Heart right ventricle (tissue), 16 donors: Measurements from ENCODE around the gene ZNF101. TPM values are rescaled to one million over a fixed set of nuclear protein-coding genes. Genes with fewer than 3 reads are reported as not detected.
"Not testable (repeated sequence)": the region's sequence is repeated elsewhere in the genome, so short reads cannot be mapped to it uniquely, and the experiment has no call there.

Source experiments
- ATAC-seq, 8 donors: fragments of 200-7000 bp; cut with Tn5 transposase; one replicate each; pipeline ENCODE4 v1.9.1; 2020; ENCODE audit warnings: mild to moderate bottlenecking in 8 of 8, moderate library complexity in 8 of 8, moderate number of reproducible peaks in 1 of 8
- DNase-seq, 2 donors: peaks; one replicate each; pipeline ENCODE4 v3.0.0-alpha.2; 2020
- H3K27ac ChIP-seq, 10 donors: fragments of 200-600 bp; sonication (generic) in 2 of 10; one replicate each; pipeline versions ENCODE4 v1.5.0 to v1.8.0; 2020 to 2022; ENCODE audit warnings: mild to moderate bottlenecking in 3 of 10
- H3K27me3 ChIP-seq, 7 donors: fragments of 200-600 bp; one replicate each; pipeline ENCODE4 v1.8.0; 2021 to 2022; ENCODE audit warnings: mild to moderate bottlenecking in 2 of 7
- H3K36me3 ChIP-seq, 9 donors: fragments of 200-600 bp; sonication (generic) in 1 of 9; one replicate each; pipeline versions ENCODE4 v1.5.0 to v1.8.0; 2020 to 2022; ENCODE audit warnings: mild to moderate bottlenecking in 2 of 9
- H3K4me1 ChIP-seq, 9 donors: fragments of 200-600 bp; sonication (generic) in 1 of 9; one replicate each; pipeline versions ENCODE4 v1.5.0 to v1.8.0; 2020 to 2022; ENCODE audit warnings: mild to moderate bottlenecking in 4 of 9
- H3K4me3 ChIP-seq, 10 donors: fragments of 200-600 bp; sonication (generic) in 2 of 10; one replicate each; pipeline versions ENCODE4 v1.5.0 to v1.8.0; 2020 to 2022; ENCODE audit warnings: mild to moderate bottlenecking in 7 of 10, moderate library complexity in 2 of 10
- H3K9me3 ChIP-seq, 11 donors: fragments of 200-600 bp in 10 of 11; sonication (generic) in 2 of 11; one replicate each; pipeline versions ENCODE4 v1.5.0 to v1.8.0; 2013 to 2022; ENCODE audit warnings: mild to moderate bottlenecking in 2 of 11, control low read depth in 1 of 11, moderate library complexity in 1 of 11
- CTCF ChIP-seq, 9 donors: fragments of 200-600 bp; sonication (generic) in 2 of 9; IDR thresholded peaks; one replicate each; pipeline versions ENCODE4 v1.5.0 to v1.8.0; 2021 to 2022; ENCODE audit warnings: antibody characterized with exemption in 9 of 9, mild to moderate bottlenecking in 5 of 9, moderate library complexity in 1 of 9
- WGBS, 2 donors: extraction: QIAGEN DNeasy Blood & Tissue Kit; methylation state at CpG; one replicate each; pipeline ENCODE4 v1.1.7; 2013; ENCODE audit warnings: inconsistent platforms in 1 of 2; 5-methylcytosine and 5-hydroxymethylcytosine counted together
- intact Hi-C, 10 donors: fragments of 100-400 bp; cut with DNase I; formaldehyde crosslinking; loops; one replicate each; pipeline versions ENCODE4 v1.11.1 to v1.14.2; 2022
- polyA plus RNA-seq, 2 donors: library from polyadenylated mRNA; stranded (reverse); fragments of 200-250 nt; gene quantifications; one replicate each; pipeline ENCODE4 v1.2.3, GENCODE V29; 2013
- total RNA-seq, 10 donors: library from RNA; stranded (reverse); fragmentation: NEBNext Ultra II Directional in 3 of 10; extraction: Animal tissue kit (Norgen Biotek cat#: 25700) in 3 of 10; gene quantifications; one replicate each; pipeline versions ENCODE4 v1.2.1 to v1.2.4, GENCODE V29; 2021 to 2023
- donor health status: Arrhythmogenic right ventricular cardiomyopathy.
- donor health status: ischemic (EF 13 %, LVEDD 7.1; RV severe dilation, severe dysfunction).
- donor health status: healthy with polysubstance abuse.
- donor health status: DM: no; HTN: yes; CAD: no.
- donor health status: DM: no; HTN: no; CAD: no.
- donor health status: ischemic (EF 25% LVEDD 6.9; RV normal size, moderate dysfunction).
- donor health status: ischemic (EF 25% LVEDD 5.7; RV mildly dilated, moderate dysfunction).
- donor health status: healthy.
- donor health status: DM: yes; HTN: yes; CAD: no.
- donor health status: Ischemic cardiomyopathy.
- donor health status: ischemic (EF 35%, LVEDD 5.7; RV mildly dilated, moderate dysfunction).
- donor health status: nonischemic (EF 11% LVEDD 7.7; RV severe dilation, severe dysfunction).
- donor health status: DM: yes; HTN: yes; CAD: no.
- donor health status: PGD.
- donor health status: ischemic (EF 29% LVEDD 5.4; RV normal size, mild dysfunction).
- donor health status: nonischemic (EF 23%, LVEDD 6.1; RV moderate dilation, normal function).

ZNF101 gene
- total and polyA plus RNA-seq, 12 donors, result 2.5 to 6.9 (median 3.8) TPM

- Histone ChIP-seq H3K4me1 (no peaks in the 10 kb centered on the region), H3K4me3 (no peak overlapping the region), H3K36me3 (peaks cover 0 to 16% (median 0%) of the 10 kb centered on the region in 9 donors), H3K27me3 (no peaks in the 10 kb centered on the region), H3K9me3 (peaks cover 0 to 81% (median 3%) of the 10 kb centered on the region in 11 donors), H3K27ac (no peak overlapping the region)
- no peak for TF ChIP-seq CTCF (IDR thresholded peaks at IDR 0.05)
- no peak for DNase-seq
- WGBS, 2 donors, result 95 to 99% methylated on average over 6 of the region's 6 CpGs
- no peak for ATAC-seq
- intact Hi-C loops, result no loop called here
Measured at GRCh38 chr19:19686580-19686979, 17.9 kb downstream of the ZNF101 start.

- 95 to 97% methylated on average over 3 of the region's 3 CpGs for WGBS, 2 donors
- ATAC-seq (no peak), DNase-seq (no peak)
- Histone ChIP-seq H3K4me3 (no peak overlapping the region), H3K9me3 (peaks cover 0 to 81% (median 3%) of the 10 kb centered on the region in 11 donors), H3K4me1 (no peaks in the 10 kb centered on the region), H3K27me3 (no peaks in the 10 kb centered on the region), H3K36me3 (peaks cover 0 to 11% (median 0%) of the 10 kb centered on the region in 9 donors), H3K27ac (no peak overlapping the region)
- no peak for TF ChIP-seq CTCF (IDR thresholded peaks at IDR 0.05)
- intact Hi-C loops, result no loop called here
Measured at GRCh38 chr19:19687090-19687489, 18.5 kb downstream of the ZNF101 start.

GRCh38 chr19:19689023-19689422 is 20.4 kb downstream of the ZNF101 start:
- H3K27me3 ChIP-seq, intact Hi-C loops, H3K4me3 ChIP-seq, DNase-seq, H3K4me1 ChIP-seq, H3K27ac ChIP-seq, ATAC-seq, H3K36me3 ChIP-seq: not testable (repeated sequence)
- 97 to 98% methylated on average over 10 of the region's 10 CpGs for WGBS, 2 donors
- peaks cover 0 to 77% (median 3%) of the 10 kb centered on the region in 11 donors for H3K9me3 ChIP-seq

- 89 to 92% methylated on average over 10 of the region's 10 CpGs for WGBS, 2 donors
- ATAC-seq (no peak), DNase-seq (no peak)
- no peak overlapping the region for H3K4me3 ChIP-seq
- no peaks in the 10 kb centered on the region for H3K36me3 ChIP-seq
- no peaks in the 10 kb centered on the region for H3K4me1 ChIP-seq
- TF ChIP-seq CTCF (IDR thresholded peaks at IDR 0.05), result no peak
- H3K9me3 ChIP-seq, result peaks cover 0 to 65% (median 0%) of the 10 kb centered on the region in 11 donors
- no peaks in the 10 kb centered on the region for H3K27me3 ChIP-seq
- H3K27ac ChIP-seq, result no peak overlapping the region
- intact Hi-C loops, result no loop called here
Measured at GRCh38 chr19:19691683-19692082, 23.0 kb downstream of the ZNF101 start.

- ATAC-seq (no peak), DNase-seq (no peak)
- intact Hi-C loops, result no loop called here
- Histone ChIP-seq H3K4me3 (no peak overlapping the region), H3K4me1 (no peaks in the 10 kb centered on the region), H3K36me3 (peaks cover 0 to 8% (median 0%) of the 10 kb centered on the region in 9 donors), H3K27ac (no peak overlapping the region), H3K27me3 (no peaks in the 10 kb centered on the region), H3K9me3 (peaks cover 0 to 84% (median 11%) of the 10 kb centered on the region in 11 donors)
- no peak for TF ChIP-seq CTCF (IDR thresholded peaks at IDR 0.05)
- WGBS, 2 donors, result 79 to 87% methylated on average over 2 of the region's 2 CpGs
Measured at GRCh38 chr19:19696386-19696785, 27.7 kb downstream of the ZNF101 start.
